GM18951 (cell line): ENCODE measurements around the gene ID4.
"Not testable (repeated sequence)": the region's sequence is repeated elsewhere in the genome, so short reads cannot be mapped to it uniquely, and the experiment has no call there.

Source experiments
- POLR2A ChIP-seq: IDR thresholded peaks from 4 replicates; pipeline ENCODE4 v1.6.1; 2011; ENCODE audit warnings: mild to moderate bottlenecking; ENCODE audit not compliant: insufficient read length, insufficient read depth; ENCODE audit errors: extremely low read depth
- in situ Hi-C: fragments of 300-500 bp; cut with MboI; formaldehyde crosslinking; loops from one replicate; pipeline ENCODE4 v1.12.0; 2022; ENCODE audit warnings: low sequenced_read_pairs, mixed read lengths, inconsistent platforms; ENCODE audit not compliant: unreplicated experiment

ID4 gene

DNA sequence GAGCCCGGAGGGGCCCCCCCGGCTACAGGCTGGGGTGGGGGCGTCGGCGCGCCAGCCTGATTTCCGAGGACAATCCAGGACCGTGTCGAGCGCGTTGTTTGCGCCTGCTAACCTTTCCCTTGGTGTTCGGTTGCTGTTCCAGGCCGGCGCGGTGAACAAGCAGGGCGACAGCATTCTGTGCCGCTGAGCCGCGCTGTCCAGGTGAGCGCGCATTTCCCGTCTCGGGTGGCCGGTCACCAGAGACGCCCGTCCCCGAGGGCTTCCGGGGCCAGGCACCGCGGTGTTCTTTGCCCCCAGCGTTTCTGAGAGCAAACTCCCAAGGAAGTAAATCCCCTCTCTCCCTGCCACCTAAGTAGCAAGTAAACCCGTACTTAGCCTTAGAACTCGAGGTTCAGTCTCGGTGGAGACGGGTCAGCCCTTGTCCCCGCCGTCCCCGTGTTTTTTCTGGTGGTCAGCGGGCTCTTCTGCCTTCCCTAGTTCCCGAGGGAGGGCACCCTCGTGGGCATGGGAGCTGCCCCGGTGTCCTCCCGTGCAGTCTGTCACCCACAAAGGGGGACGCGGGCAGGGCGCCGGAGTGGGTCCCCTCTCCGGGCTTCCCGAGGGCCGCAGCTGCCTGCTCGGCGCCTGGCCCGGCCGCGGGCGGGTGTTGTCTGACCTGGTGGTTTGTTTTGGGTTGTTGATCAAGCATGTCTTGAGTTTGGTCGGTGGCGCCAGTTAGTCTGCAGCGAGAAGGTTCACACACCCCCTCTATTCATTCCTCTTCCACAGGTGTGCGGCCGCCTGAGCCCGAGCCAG, 1.5 kb downstream of the ID4 start:
- in situ Hi-C loops = no loop called here
- no peak for TF ChIP-seq POLR2A

DNA sequence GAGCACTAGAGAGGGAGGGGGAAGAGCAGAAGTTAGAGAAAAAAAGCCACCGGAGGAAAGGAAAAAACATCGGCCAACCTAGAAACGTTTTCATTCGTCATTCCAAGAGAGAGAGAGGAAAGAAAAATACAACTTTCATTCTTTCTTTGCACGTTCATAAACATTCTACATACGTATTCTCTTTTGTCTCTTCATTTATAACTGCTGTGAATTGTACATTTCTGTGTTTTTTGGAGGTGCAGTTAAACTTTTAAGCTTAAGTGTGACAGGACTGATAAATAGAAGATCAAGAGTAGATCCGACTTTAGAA, 2.0 kb downstream of the ID4 start:
- TF ChIP-seq POLR2A = no peak

DNA sequence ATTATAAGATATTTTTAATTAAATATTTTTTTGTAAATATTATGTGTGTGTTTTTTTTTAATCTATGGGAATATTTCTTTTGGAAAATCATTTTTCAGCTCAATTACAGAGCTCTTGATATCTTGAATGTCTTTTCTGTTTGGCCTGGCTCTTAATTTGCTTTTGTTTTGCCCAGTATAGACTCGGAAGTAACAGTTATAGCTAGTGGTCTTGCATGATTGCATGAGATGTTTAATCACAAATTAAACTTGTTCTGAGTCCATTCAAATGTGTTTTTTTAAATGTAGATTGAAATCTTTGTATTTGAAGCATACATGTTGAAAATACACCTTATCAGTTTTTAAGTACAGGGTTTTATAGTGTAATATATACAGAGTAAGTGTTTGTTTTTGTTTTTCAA, 2.6 kb downstream of the ID4 start:
- in situ Hi-C loops = no loop called here
- no peak for TF ChIP-seq POLR2A

More for the DNA sequence above, 2.0 kb downstream of the ID4 start:
- in situ Hi-C loops = no loop called here

DNA sequence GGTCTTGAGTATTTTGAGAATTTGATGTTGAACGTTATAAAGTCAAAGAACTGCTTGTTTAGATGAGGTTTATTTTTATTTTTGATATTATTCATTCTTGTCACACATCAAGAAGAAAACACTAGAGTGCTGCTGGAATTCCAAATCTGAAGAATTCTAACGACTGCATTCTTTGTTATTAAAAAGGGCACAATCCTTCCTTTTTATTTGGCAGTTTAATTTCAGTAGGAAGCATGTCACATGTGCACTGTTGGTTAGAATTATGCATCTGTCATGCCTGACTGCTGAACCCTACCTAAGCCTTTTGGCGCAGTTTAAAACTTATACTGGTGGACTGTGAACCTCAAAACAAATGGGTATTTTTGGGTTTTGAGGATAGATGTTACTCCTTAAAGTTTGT, 4.0 kb downstream of the ID4 start:
- TF ChIP-seq POLR2A = no peak
- in situ Hi-C loops = no loop called here

DNA sequence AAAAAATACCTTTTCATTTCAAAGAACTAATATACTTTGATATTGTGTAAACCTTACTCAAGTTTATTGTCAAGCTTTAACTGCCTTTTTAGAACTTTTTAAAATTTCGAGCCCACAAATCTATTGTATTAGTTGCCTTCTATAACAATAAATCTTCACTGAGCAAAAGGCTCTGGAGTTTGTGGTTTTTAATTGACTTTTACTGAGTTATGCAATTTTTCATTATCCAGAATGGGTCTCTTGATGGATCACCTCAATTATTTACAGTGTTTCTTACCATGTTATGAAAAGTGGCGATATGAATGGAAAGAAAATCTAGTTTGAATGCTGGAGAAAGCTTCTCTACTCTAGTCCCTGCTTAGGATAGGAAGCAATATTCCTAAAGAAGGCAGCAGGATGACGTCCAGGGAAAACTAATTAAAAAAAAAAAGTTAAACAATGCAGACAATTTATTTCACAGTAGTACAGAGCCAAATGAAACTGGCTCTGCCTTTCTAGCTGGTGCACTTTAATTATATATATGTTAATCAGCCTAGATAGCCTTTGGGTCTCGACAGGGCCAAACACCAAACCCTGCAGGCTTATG, 5.0 kb downstream of the ID4 start:
- no peak for TF ChIP-seq POLR2A
- in situ Hi-C loops = no loop called here

DNA sequence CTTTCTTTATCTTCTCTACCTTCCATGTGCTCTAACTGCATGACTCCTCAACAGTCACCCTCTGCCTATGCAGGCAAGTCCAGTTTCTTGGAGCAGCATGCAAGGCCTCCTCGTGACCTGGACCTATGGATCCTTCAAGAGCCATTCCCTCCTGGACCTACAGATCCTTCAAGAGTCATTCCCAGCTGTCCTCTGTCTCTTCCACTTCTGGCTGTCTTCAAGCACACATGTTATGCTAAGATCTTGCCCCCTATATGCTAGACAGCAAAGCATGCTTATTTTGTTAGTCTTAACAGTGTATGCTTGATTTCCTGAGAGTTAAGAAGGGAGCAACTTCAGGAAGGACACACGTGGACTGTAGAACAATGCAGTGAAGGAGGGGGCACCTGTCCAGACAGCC, 7.5 kb downstream of the ID4 start:
- in situ Hi-C loops = no loop called here
- TF ChIP-seq POLR2A = no peak

DNA sequence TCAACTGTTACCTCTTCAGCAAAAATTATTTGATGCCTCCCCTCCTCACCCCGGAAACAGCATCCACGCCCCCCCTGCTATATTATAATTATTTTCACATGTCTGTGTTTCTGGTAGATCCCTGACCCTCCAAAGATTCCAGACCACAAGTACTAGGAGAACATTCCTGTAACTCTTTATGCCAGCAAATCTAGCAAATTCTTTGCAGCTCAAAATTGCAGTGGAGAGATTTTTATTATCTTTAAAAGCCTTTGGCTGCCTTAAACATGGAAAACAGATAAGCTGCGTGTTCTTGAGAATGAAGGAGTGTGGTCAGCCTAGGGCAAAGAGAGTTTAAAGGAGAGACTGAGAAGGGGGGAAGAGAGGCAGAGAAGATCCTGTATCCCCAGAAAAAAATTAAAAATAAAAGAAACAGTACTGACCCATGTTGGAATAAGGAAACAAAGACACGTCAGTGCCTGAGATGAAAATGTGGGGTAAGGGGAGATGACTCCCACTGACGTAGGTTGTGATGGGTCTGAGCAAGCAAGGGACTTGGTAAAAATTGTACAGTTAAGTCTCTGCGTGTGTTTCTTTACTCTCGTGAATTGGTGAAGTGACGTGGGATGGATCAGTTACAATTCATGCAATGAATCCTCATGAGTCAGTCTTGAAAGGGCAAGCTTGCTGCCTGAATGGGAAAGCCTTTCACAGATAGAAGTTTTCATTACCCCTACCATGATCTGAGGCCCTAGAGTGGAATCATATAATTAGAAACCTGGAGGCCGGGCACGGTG, 8.3 kb downstream of the ID4 start:
- TF ChIP-seq POLR2A = no peak
- in situ Hi-C loops = no loop called here

DNA sequence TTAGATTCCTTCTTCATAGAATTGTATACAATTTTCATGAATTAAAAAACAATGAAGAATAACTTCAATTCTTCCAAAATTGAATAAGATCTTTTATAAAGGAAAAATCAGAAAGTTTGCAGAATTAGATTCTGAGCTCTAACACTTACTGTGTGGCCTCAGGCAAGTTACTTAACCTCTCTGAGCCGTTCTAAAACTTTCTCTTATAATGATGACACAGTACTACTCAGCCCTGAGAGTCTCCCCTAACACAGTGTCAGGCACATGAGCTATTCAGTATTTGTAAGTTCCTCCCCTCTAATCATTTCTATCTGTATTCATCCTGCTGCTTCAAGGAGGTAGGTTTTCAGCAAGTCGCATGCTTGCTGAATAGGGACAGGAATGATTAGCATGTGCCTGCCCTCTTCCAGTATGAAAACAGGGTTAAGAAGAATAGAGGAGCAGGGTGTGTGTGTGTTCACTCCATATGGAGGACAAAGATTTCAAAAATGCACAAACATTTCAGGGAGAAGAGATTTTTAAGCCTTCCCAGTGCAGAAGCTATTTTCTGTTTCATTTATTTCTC, 11.4 kb downstream of the ID4 start:
- no peak for TF ChIP-seq POLR2A
- in situ Hi-C loops = no loop called here

DNA sequence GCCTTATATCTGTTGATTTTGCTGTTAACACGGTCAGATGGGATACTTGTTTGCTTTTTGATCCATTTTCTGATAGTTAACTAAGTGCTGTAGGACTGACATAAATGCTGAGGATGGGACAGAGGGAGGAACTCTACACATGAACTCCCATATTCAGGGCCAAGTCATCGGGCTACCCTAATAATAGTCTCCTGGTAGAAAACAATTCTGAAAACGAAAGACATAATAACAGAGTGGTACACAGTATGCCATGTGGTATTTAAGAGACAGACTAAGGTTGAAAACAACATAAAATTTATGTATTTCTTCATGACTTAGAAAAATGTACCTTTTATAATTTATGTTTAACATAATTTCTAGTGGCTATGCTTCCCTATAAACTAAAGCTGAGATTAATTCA, 12.0 kb downstream of the ID4 start:
- in situ Hi-C loops = no loop called here
- TF ChIP-seq POLR2A = no peak

DNA sequence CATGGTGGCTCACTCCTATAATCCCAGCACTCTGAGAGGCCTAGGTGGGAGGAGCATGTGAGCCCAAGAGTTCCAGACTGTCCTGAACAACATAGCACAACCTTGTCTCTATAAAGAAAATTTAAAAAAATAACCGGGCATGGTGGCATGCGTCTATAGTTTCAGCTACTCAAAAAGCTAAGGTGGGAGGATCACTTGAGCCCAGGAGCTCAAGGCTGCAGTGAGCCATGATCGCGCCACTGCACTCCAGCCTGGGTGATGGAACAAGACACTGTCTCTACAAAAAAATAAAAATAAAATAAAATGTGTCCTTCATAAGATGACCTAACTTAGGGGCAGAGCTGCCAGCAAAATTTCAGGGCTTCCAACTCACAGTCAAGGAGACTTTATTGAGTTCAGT, 12.6 kb downstream of the ID4 start:
- no peak for TF ChIP-seq POLR2A
- in situ Hi-C loops = no loop called here

DNA sequence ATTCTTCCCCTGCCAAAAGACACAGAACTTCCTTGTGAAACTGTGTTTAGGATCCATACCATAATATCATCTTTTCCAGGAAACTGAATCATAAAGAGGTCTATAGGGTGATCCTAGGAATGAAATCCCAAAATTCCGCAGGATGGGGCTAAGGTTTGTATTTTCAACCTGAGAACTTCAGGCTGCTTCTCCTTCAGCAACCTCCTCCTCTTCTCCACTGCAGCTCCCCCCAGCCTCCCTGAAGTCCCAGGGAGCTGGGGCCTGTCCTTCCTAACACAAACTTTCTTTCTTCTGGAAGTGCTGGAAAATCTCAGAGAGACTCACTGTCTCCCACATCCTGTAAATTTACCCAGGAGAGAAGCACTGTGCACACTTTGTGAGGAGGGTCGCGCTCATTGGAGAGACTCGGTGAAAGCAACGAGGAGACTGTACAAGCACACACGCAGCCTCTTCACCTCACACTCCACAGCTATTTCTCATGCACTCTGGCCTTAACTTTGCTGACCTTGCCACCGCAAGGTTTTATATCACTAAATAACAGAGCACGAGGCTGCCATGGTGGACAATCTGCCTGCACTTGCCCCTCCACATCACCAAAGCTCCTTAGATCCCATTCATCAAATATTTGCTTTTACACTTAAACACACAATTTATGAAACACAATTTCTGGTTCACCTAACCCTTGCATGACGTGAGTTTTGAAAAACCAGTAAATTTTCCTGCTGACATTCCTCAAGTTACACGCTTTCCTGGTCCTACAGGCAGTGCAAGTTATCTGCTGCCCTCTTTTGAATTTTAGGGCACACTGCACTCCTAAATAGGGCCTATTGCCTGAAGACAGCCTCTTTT, 14.3 kb downstream of the ID4 start:
- no peak for TF ChIP-seq POLR2A

DNA sequence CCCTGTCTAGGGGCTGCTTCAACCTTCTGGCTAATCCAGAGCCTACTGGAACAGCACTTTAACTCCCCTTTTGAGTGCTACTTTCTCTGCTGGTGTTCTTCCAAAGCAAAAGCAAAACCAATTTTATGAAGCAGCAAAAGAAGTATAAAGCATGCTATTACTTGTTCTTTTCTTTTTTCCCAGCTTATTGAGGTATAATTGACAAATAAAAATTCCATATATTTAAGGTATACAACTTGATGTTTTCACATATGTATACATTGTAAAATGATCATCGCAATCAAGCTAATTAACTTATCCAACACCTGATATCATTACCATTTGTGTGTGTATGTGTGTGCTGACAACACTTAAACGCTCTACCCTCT, 14.9 kb downstream of the ID4 start:
- in situ Hi-C loops = no loop called here
- no peak for TF ChIP-seq POLR2A

More for the DNA sequence above, 14.3 kb downstream of the ID4 start:
- in situ Hi-C loops = no loop called here

DNA sequence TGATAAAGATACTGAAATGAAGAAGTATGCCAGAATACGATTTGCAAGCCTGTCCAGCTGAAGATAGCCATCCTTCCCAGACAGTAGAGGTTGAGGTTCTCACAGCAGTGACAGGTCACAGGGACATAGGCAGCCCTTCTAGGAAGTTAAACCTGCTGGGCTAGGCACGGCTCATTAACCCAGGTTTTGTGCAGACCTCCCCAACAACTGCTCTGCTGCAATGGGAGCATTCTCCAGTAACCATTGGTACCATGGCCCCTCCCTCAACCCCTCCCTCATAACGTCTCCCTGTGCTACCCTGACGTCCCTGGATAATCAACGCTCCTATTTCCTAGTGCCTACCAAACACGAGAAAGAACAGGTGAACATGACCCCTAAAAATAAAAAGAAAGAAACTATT, 15.8 kb downstream of the ID4 start:
- in situ Hi-C loops = no loop called here
- TF ChIP-seq POLR2A = no peak

DNA sequence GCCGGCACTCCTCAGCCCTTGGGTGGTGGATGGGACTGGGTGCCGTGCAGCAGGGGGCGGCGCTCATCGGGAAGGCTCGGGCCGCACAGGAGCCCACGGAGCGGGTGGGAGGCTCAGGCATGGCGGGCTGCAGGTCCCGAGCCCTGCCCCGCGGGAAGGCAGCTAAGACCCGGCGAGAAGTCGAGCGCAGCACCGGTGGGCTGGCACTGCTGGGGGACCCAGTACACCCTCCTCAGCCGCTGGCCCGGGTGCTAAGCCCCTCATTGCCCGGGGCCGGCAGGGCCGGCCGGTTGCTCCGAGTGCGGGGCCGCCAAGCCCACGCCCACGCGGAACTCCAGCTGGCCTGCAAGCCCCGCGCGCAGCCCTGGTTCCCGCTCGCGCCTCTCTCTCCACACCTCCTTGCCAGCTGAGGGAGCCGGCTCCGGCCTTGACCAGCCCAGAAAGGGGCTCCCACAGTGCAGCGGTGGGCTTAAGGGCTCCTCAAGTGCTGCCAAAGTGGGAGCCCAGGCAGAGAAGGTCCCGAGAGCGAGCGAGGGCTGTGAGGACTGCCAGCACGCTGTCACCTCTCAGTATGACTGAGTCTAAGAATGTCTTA, 17.3 kb downstream of the ID4 start:
- in situ Hi-C loops = not testable (repeated sequence)
